C1 segment of cervical spinal cord (tissue), 14 donors: Measurements from ENCODE around the gene ANO6.
"Not testable (repeated sequence)": the region's sequence is repeated elsewhere in the genome, so short reads cannot be mapped to it uniquely, and the experiment has no call there.

ENCODE experiments used
- DNase-seq, 14 donors: peaks; one replicate each; lab custom pipeline; 2025; lab: John Stamatoyannopoulos, UW

The ANO6 gene

DNA sequence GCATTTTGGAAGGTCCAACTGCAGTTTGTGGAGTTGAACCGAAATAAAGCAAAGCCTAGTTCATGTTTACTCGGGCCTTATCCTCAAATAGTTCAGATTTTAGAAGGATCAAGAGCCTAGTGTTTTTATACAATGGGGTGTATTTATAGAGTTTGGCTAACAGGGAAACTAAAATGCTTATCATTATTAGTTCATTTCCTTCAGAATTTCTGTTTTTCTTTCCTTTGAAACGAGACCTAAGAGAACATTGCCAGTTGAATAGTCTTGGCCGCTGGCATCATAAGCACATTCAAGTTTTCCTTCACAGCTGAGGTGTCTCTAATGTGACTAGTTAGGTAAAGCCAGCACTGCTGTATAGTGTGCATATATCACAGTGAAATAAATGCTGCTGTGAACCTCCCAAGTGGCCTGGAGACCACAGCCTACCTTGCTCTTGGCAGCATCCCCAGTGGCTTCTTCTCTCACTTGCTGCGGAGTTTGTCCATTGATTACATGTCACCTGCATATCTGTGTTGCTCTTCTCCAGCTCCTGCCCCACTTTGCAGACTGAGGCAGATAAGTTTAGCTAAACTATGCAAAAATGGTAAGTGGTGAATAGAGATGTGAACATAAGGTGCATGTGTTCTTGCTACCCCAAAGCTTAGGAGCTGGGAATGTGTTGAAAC, 88.8 kb downstream of the ANO6 start:
- no peak for DNase-seq

DNA sequence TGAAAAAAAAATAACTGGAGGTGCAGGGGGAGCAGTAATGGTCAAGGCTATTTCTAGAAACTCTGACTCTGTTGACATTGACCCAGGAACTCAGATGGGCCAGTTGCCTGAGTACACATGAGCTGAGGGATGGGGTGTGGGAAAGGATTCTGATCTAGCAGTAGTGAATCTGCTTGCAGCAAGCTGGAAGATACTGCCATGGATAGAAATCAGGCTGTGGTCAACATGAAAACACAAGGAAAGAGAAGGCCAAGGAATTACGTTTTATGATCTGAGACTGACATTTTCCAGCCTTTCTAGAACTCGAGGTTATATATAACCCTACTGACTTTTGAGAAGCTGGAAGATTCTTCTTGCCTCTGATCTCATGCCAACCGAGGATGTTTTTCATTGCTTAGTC, 90.0 kb downstream of the ANO6 start:
- no peak for DNase-seq

DNA sequence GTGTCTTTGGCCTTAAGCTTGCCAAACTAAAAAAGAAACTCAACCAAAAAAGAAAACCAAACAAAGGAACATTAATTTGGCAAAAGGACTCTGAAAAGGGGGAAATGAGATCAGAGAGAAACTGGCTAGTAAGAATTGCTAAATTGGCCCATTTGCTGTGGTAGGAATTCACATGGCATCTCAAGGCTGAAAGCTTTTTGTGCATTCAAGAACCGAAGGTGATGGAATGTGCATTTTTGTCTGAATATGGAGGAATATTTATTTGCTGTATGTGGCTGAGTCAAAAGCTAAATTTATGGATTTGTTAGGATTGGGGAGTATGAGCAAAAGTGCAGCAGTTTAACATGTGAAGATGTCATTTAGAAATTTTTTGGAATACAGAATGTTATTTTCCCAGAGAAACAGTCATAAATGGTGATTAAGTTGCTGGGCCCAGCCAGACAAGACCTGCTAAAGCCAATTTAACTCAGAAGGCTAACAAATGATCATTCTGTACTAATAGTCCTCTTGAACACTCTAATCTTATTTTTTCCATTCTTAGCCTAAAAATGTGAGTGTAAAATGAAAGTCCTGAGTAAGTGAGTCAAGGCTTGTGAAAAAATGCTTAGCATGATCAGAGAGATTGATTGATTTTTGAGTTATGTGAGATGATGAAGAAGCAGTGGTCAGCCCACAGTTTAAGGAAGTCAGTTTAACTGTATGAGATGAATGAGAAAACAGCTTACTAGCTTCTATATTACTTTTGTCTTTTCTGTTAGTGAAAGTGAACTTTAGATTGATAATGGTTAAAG, 94.1 kb downstream of the ANO6 start:
- DNase-seq = peak in 1 of 14 donors; percentile 17

DNA sequence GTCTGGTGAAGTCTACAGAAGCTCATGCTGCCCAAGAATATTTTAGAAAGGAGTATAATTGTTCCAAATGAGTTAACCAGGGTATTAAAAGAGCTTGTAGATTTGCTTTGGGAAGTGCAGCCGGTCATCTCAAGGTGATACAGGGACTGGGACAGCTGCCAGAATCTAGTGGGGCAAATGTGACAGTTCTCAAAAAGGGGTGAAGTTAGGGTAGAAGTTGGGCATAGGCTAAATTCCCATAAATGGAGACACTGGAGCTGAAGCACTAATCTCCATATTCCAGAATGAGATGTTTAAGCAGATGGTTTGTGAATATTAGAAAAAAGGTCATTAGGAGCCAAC, 94.7 kb downstream of the ANO6 start:
- no peak for DNase-seq

DNA sequence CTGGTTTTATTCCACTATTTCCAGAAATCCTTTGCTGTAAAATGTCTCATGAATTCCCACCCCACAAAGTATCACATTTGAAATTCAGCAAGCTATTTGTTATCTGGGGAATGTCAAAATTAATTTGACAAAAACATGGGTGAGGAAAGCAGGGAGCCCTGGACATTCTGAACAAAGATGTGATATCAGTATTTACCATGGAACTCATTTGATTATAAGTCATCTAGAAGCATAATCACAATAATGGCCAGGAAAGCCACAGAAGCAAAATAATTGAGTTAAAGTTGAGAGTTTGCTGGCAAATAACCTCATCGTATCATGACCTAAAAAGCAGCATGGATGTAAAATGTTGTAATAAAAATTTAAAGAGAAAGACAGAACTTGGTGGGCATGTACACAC, 96.1 kb downstream of the ANO6 start:
- DNase-seq = no peak

DNA sequence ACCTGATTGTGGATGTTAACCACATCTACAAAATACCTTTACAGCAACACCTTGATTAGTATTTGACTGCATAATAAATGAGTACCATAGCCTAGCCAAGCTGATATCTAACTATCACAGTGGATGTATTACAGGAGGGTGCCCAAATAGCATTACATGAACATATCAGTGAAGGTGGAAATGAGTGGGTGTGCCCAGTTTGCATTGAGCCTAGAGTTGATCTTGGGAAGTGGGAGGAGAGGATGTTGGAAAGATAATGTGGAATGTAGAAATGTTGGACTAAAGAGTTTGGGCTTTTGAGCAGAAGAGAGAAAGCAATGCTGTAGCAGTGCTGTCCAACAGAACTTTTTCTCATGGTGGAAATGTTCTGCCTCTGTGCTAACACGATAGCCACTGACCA, 98.9 kb downstream of the ANO6 start:
- DNase-seq = no peak

DNA sequence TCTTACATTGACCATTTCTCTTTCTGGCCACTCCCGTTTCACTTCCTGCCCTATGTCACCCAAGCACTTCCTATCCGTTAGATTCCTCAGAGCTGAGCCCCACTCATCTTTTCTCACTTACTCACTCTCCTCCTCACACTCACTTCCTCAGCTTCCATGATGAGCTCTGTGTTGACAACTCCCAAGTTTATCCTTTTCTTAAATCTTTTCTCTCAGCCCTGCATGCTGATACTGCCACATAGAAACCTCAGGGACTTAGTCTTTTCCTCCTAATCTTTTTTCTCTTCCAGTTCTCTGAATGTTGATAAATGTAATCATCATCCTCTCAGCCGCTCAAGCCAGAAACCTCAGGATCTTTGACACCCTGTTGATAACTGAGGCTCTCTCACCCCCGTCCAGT, 99.6 kb downstream of the ANO6 start:
- no peak for DNase-seq

DNA sequence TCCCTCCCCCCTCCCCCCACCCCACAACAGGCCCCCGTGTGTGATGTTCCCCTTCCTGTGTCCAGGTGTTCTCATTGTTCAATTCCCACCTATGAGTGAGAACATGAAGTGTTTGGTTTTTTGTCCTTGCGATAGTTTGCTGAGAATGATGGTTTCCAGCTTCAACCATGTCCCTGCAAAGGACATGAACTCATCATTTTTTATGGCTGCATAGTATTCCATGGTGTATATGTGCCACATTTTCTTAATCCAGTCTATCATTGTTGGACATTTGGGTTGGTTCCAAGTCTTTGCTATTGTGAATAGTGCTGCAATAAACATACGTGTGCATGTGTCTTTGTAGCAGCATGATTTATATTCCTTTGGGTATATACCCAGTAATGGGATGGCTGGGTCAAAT, 101.4 kb downstream of the ANO6 start:
- not testable (repeated sequence) for DNase-seq

DNA sequence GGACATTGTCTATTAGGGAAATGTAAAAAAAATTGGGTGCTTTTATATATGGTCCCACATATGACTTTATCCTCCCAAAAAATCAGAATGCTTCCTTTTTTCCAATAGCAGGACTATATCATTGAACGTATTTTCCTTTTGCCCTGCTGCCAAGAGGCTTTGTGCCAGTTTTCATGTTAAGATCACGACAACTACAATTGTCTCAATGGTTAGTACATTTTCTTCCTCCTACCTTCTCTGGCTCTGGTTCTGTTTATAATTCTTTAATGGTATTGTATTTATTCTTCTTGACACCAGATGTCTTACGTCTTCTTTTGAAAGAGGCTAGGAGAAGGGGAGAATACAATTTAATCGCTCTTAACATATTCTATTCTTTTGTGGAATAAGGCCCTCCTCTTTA, 106.9 kb downstream of the ANO6 start:
- DNase-seq = no peak

DNA sequence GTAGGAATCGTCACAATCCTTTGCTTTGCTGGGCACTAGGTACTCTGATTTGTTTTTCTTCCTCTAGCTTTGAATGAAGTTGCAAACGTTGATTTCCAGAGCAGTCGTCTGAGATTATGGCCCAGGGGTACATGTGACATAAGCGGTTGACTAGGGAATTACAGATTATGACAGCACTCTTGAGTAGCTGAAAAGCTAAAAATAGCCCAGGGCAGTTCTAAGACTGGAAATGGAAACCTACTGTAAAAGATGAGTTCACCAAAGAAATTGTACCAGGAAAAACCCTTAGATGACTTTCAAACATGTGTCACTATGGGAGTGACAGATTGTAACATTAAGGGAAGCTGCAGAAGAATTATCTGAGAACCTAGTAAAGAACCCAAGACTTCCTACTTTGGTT, 108.5 kb downstream of the ANO6 start:
- DNase-seq = no peak

DNA sequence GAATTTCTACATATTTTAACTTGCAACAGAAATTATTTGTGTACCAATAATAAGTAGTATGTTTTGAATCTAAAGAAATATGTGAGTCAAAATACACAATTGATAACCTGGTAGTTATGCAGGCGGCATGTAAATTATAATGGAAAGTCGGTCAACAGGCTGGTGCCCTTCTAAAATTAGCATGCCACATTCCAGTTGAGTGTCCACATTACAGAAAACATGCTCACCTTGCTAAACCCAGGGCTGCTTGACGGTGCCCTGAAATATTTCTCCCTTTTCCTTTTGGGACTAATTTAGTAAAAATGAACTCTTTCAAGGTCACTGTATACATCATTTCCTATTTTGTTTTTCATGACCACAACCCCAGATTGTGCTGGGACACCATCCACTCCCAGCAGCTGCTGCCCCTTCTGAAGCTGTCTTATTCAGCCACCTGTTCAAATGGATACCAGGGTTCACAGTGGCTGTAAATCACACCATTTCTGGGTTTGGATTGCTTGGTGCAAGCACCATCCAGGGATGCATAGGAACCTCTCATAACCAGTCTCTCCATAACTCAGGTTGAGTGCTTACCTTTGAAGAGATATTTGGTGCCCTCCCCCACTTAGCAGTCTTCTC, 110.6 kb downstream of the ANO6 start:
- DNase-seq = no peak

DNA sequence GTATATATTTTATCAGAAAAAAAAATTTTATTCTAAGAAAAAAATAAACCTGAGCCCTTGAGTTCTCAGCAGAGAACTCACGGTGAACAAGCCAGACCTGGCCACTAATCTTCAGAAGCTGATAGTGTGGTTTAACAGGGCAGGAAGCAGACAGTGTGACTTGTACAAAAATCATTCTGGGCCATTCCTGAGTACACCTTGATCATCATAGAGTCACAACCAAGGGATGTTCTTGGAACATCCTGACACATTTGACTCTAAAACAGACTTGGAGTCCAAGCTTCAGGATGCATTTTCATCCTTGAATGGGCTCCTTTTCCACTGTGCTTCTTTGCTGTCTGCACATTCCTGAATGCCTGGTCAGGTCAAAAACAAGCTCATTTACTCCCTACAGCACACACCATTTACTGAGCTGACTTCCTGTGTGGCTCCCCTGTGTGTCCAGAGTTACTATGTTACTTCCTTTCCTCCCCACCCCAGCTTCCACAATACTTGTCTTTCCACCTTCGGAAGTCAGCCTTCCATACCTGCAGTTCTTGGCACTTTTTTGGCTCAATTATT, 112.0 kb downstream of the ANO6 start:
- DNase-seq = no peak

DNA sequence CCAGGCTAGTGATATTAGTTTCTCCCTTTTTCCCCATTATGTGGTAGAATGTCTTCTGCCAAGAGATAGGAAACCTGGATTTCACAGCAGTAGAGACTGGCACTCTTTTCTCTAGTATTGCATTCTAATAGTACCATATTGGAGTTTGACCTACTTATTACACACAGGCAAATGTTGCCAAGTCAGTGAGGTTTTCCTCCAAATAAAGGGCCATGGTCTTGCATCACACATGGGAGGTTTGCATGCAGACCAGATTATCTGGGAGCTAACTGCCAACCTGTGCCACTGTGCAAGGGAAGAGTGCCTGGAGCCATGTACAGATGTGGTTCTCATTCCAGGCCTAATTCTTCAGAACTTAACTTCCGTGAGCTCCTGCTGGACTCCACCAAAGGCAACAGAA, 113.3 kb downstream of the ANO6 start:
- DNase-seq = no peak

DNA sequence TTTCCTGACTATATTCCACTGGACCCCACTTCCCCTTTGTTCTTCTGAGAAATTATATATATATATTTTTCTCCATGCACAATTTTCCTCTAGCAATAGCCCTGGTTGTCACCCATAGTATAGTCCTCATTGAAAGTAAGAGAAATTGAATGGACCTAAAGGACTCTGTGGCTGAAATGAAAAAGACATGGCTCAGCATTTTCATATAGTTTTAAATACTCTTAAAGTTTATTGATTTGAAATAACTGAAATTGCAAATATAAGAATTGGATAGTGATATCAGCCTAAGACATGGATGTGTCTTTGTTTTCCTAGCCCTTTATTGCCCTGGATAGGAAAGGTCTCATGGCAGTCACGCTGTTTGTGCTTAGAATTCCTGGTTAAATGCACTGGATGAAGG, 113.8 kb downstream of the ANO6 start:
- DNase-seq = no peak

DNA sequence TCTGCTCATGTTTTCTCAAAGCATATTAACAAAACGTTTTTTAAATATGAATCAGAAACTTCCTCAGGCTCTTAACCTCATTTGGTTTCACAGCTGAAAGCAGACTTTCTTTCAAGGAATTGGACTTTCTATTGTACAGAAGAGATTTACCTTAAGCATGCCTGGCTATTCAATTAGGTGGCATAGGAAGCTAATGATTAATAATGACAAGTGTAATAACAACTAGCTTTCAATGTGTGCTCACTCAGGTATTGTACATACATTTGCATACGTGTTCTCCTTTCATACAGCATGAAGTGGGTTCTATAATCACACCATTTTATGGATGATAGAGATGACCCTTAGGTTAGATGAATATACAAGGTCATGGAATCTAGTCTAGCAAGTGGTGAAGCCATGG, 115.7 kb downstream of the ANO6 start:
- DNase-seq = no peak

DNA sequence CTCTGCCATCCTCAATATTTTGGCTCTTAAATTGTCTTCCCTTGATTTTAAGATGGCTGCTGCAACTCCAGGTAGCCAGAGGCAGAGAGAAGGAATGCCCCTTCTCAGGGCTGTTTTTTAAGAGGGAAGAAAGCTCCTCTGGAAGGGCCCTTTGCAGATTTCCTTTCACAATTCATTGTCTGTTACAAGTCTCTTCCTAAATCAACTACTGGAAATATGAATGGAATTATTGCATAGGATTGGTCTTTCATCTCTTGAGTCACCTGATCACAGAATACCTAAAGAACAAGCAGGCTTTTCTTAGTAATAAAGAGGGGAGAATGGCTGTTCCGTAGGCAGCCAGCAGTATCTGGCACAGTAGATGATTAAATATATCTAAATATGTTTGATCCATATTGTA, 118.5 kb downstream of the ANO6 start:
- DNase-seq = no peak

DNA sequence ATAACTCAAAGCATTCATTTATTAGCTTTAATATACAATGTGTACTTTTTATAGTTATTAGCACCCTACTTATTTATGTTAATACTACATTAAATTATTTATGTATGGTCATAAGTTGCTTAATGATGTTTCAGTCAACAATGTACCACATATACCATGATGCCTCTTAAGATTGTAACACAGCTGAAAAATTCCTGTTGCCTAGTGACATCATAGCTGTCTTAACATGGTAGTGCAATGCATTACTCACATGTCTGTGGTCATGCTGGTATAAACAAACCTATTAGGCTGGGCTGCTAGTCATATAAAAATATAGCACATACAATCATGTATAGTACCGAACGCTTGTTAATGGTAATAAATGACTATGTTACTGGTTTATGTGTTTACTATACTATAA, 120.4 kb downstream of the ANO6 start:
- no peak for DNase-seq

DNA sequence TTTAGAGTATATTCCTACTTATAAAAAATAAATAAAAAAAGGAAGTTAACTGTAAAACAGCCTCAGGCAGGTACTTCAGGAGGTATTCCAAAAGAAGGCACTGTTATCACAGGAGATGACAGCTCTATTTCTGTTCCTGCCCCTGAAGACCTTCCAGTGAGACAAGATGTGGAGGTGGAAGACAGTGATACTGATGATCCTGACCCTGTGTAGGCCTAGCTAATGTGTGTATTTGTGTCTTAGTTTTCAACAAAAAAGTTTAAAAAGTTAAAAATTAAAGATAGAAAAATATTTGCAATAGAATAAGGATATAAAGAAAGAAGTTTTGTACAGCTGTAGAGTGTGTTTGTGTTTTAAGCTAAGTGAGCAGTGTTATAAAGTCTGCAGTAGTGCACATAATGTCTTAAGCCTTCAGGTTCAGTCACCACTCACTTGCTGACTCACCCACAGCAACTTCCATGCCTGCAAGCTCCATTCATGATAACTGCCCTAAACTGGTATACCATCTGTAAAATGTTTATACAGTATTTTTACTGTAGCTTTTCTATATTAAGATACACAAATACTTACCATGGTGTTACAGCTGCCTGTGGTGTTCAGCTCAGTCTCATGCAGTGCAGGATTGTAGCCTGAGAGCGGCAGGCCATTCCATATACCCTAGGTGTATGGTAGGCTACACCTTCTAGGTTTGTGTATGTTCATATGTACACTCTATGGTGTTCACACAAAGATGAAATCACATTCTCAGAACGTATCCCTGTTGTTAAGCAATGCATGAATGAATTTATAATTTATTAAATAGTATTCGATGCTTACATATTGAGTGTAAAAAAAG, 121.1 kb downstream of the ANO6 start:
- DNase-seq = no peak

DNA sequence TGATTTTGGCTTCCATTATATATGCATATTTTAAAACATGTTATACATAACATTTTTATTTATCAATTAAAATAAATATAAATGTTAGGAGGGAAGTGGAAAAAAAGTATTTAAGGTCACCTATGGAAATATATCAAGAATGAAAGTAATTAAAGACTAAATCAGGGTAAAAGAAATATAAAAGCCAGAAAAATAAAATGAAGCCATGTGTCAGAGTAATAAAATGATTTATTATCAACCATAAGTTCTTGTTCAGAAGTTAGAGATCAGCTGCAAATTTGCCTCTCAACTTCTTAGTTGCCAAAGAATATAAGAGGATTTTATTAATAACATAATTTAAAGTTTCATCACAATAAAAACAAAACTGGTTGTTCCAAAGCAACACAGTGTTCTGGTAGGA, 121.9 kb downstream of the ANO6 start:
- no peak for DNase-seq

DNA sequence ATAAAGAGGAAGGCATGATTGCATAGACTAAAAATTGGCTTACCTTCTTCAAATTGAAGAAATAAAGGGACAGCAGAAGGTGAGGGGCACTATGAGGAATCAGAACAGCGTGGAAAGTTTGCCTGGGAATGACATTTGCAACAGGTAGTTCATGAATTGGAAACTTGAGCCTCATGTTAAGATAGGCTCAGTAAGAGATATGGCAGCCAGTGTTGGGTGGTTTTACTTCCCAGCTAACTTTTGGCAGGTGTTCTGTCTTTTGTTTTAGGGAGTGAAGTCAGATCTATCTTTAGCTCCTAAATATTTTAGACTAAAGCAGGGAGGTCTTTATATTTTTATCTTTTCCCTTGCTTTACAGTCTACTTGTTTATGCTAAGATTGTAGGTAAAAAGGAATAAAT, 122.4 kb downstream of the ANO6 start:
- no peak for DNase-seq

DNA sequence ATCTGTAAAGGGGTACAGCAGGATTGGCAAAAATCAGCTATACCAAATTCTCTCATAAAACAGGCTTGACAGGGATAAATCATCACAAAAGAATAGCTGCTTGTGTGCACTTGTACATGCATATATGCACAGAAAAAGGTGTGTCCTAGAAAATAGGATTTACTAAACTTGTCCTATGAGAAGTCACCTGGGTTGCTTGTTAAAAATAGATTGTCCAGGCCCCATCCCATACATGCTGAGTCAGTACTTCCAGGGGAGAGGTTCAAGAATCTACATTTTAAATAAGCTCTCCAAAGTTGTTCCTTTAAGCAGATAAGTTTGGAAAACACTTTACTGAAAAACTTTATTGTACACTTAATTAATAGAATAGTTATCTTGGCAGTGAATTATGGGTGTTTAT, 123.1 kb downstream of the ANO6 start:
- no peak for DNase-seq

DNA sequence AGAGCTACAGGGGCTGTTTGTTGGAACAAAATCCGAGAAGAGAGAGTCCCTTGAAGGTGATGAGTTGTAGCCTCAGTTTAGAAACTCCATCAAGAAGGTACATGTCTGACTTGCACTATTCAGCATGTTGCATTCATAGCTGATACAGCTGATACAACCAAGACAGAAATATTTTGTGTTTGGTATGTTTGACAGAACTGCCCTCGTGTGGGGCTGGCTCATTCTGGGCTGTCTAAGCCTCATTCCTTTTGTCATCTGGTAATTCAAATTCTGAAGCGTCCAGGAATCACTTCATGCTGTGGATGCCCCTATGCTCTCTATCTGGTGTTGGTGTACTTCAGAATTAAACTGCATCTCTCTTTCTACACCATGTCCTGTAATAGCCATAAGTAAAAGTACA, 126.3 kb downstream of the ANO6 start:
- DNase-seq = no peak
